K562 (cell line): Measurements from ENCODE around the gene POLR3K.
A peak's percentile ranks its signal among the peaks of the same experiment; 100 is the strongest.

Source experiments
- CEBPG ChIP-seq, 3 experiments: fragments of 200-800 bp in 1 of 3; sonication (Bioruptor generic) in 1 of 3; sonication (generic) in 1 of 3; formaldehyde crosslinking in 1 of 3; IDR thresholded peaks in 2 of 3; conservative IDR thresholded peaks in 1 of 3; 2 replicates each; pipeline versions ENCODE4 v1.6.1 to v1.8.0; 2016 to 2022; ENCODE audit warnings: missing compliant biosample characterization in 2 of 3, missing genetic modification characterization in 2 of 3, mild to moderate bottlenecking in 1 of 3, missing genetic modification reagents in 1 of 3
- EGR1 ChIP-seq: fragments of 450-650 bp; conservative IDR thresholded peaks from 2 replicates; pipeline ENCODE4 v1.6.1; 2017; ENCODE audit warnings: mild to moderate bottlenecking
- GABPA ChIP-seq: fragments of 200-800 bp; sonication (Bioruptor generic); conservative IDR thresholded peaks from 2 replicates; pipeline ENCODE4 v1.6.1; 2016; ENCODE audit warnings: low read depth, missing genetic modification characterization, missing compliant biosample characterization
- L3MBTL2 ChIP-seq: fragments of 450-650 bp; IDR thresholded peaks from 2 replicates; pipeline ENCODE4 v1.6.1; 2016; ENCODE audit warnings: mild to moderate bottlenecking, moderate library complexity
- MGA ChIP-seq: fragments of 450-650 bp; IDR thresholded peaks from 2 replicates; pipeline ENCODE4 v1.6.1; 2016; ENCODE audit warnings: mild to moderate bottlenecking, moderate library complexity
- PHF20 ChIP-seq: fragments of 450-650 bp; IDR thresholded peaks from 2 replicates; pipeline ENCODE4 v1.6.1; 2018; ENCODE audit not compliant: partially characterized antibody
- PKNOX1 ChIP-seq: fragments of 450-650 bp; IDR thresholded peaks from 2 replicates; pipeline ENCODE4 v1.6.1; 2016
- RNF2 ChIP-seq: sonication (generic); IDR thresholded peaks from 2 replicates; pipeline ENCODE4 v1.6.1; 2016
- ZNF224 ChIP-seq: sonication (generic); formaldehyde crosslinking; IDR thresholded peaks from 2 replicates; pipeline ENCODE4 v1.8.0; 2022; ENCODE audit warnings: mild to moderate bottlenecking, missing genetic modification reagents
- ZNF24 ChIP-seq: fragments of 450-650 bp; IDR thresholded peaks from 2 replicates; pipeline ENCODE4 v1.6.1; 2016
- ZNF740 ChIP-seq, 3 experiments: fragments of 200-800 bp in 1 of 3; sonication (Bioruptor generic) in 1 of 3; sonication (generic) in 1 of 3; formaldehyde crosslinking in 1 of 3; IDR thresholded peaks; 2 replicates each; pipeline versions ENCODE4 v1.6.1 to v1.8.0; 2016 to 2022; ENCODE audit warnings: mild to moderate bottlenecking in 2 of 3, missing compliant biosample characterization in 2 of 3, missing genetic modification characterization in 2 of 3, missing genetic modification reagents in 1 of 3
- TF ChIP-seq, protein P1 (sequence below), 2 experiments: fragments of 450-650 bp in 1 of 2; sonication (generic) in 1 of 2; formaldehyde crosslinking in 1 of 2; IDR thresholded peaks; 2 replicates each; pipeline versions ENCODE4 v1.7.1 to v1.9.0; 2016 to 2022; ENCODE audit warnings: inconsistent platforms in 1 of 2, mild to moderate bottlenecking in 1 of 2, missing genetic modification reagents in 1 of 2

- TF ChIP-seq MGA, result no peak; the same call in 1 of the 2 replicates
- no peak for TF ChIP-seq RNF2
- TF ChIP-seq, protein P1, sequence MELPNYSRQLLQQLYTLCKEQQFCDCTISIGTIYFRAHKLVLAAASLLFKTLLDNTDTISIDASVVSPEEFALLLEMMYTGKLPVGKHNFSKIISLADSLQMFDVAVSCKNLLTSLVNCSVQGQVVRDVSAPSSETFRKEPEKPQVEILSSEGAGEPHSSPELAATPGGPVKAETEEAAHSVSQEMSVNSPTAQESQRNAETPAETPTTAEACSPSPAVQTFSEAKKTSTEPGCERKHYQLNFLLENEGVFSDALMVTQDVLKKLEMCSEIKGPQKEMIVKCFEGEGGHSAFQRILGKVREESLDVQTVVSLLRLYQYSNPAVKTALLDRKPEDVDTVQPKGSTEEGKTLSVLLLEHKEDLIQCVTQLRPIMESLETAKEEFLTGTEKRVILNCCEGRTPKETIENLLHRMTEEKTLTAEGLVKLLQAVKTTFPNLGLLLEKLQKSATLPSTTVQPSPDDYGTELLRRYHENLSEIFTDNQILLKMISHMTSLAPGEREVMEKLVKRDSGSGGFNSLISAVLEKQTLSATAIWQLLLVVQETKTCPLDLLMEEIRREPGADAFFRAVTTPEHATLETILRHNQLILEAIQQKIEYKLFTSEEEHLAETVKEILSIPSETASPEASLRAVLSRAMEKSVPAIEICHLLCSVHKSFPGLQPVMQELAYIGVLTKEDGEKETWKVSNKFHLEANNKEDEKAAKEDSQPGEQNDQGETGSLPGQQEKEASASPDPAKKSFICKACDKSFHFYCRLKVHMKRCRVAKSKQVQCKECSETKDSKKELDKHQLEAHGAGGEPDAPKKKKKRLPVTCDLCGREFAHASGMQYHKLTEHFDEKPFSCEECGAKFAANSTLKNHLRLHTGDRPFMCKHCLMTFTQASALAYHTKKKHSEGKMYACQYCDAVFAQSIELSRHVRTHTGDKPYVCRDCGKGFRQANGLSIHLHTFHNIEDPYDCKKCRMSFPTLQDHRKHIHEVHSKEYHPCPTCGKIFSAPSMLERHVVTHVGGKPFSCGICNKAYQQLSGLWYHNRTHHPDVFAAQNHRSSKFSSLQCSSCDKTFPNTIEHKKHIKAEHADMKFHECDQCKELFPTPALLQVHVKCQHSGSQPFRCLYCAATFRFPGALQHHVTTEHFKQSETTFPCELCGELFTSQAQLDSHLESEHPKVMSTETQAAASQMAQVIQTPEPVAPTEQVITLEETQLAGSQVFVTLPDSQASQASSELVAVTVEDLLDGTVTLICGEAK (IDR thresholded peaks at IDR 0.05), result peak; percentile 27; the same call in 1 of the 2 replicates
- TF ChIP-seq, protein P1 (CRISPR knock-in tag; IDR thresholded peaks at IDR 0.05), result no peak
- no peak for TF ChIP-seq ZNF24
- TF ChIP-seq CEBPG (CRISPR knock-in tag; IDR thresholded peaks at IDR 0.05), result no peak
- TF ChIP-seq CEBPG (tag; conservative IDR thresholded peaks at IDR 0.05 in 1 of 2, IDR thresholded peaks at IDR 0.05 in 1 of 2), result no peak
- TF ChIP-seq PHF20, result no peak
- TF ChIP-seq ZNF740 (CRISPR knock-in tag; IDR thresholded peaks at IDR 0.05), result no peak
- TF ChIP-seq ZNF740 (tag; IDR thresholded peaks at IDR 0.05), result no peak
- no peak for TF ChIP-seq GABPA
- no peak for TF ChIP-seq L3MBTL2
- TF ChIP-seq PKNOX1, result no peak
- no peak for TF ChIP-seq ZNF224 (CRISPR knock-in tag)
- TF ChIP-seq EGR1, result no peak
These were observed 801 bp upstream of the POLR3K start for GRCh38 chr16:54237-54581.
